Measurements from ENCODE around the gene DDRGK1.
"Not testable (repeated sequence)": the region's sequence is repeated elsewhere in the genome, so short reads cannot be mapped to it uniquely, and the experiment has no call there.

Gene DDRGK1

DNA sequence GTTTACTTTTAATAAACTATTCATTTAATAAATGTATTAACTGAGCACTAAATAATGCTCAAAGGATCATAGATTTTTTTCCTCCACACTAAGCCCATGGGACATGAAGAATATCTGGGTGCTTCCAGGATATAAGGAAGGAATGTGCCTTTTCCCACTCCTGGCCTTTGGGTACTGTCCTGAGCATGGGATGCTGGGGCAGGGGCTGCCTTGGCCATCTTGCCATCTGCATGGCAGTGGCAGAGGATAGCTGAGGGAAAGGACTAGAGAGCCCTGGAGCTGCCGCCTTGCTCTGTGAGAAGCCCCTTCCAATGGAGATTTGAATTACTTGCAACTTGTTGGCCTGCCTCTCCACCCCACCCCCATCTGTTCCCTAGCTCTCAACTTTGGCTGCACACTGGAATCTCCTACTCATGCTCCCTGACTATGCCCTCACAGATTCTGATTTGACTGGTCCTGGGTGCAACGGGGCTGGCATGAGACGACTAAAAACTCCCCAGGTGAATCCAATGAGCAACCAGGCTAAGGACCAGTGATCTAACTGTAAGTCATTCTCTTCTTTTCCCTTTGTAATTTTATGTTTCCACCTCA, 15.6 kb downstream of the DDRGK1 start:
- DNase-seq: no peak

DNA sequence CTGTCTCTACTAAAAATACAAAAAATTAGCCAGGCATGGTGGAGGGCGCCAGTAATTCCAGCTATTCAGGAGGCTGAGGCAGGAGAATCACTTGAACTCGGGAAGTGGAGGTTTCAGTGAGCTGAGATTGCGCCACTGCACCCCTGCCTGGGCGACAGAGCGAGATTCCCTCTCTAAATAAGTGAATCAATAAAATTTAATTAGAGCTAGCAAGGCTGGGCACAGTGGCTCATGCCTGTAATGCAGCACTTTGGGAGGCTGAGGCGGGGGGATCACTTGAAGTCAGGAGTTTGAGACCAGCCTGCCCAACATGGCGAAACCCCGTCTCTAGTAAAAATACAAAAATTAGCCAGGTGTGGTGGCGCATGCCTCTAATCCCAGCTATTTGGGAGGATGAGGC, 16.6 kb downstream of the DDRGK1 start:
- DNase-seq: not testable (repeated sequence)

- no peak for DNase-seq
Measured at GRCh38 chr20:3183896-3184612, 20.4 kb downstream of the DDRGK1 start.

DNA sequence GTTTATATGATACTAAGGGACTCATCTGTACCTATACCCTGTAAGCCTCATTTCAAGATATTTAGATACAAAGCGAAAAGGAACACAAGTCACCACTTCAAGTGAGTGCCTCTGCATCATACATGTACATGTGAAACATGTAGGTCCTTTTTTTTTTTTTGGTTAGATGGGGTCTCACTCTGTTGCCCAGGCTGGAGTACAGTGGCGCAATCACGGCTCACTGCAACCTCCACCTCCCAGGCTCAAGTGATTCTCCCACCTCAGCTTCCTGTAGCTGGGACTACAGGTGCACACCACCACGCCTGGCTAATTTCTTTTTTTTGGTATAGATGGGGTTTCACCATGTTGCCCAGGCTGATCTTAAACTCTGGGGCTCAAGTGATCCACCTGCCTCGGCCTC, 22.1 kb downstream of the DDRGK1 start:
- not testable (repeated sequence) for DNase-seq

DNA sequence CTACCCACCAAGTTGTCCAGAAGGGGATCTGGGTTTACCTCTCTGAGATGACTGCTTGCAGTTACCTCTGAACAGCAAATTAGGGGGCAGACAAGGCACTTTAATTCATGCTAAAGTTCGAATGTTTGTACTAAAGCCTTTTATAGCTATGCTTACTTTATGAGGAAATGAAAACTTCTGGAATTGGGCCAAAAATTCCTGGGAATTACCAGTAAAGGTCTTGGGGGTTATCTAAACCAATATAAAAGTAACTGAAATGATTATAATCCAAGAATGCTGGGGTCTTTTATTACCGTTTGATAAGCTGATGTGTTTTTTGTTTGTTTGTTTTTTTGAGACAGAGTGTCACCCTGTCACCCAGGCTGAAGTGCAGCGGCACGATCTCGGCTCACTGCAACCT, 23.2 kb downstream of the DDRGK1 start:
- no peak for DNase-seq

GRCh38 chr20:3180319-3180718, 24.2 kb downstream of the DDRGK1 start:
- no peak for DNase-seq

- no peak for DNase-seq
Measured at GRCh38 chr20:3177746-3178485, 26.6 kb downstream of the DDRGK1 start.

- no peak for DNase-seq
Measured at GRCh38 chr20:3175270-3175669, 29.2 kb downstream of the DDRGK1 start.

DNA sequence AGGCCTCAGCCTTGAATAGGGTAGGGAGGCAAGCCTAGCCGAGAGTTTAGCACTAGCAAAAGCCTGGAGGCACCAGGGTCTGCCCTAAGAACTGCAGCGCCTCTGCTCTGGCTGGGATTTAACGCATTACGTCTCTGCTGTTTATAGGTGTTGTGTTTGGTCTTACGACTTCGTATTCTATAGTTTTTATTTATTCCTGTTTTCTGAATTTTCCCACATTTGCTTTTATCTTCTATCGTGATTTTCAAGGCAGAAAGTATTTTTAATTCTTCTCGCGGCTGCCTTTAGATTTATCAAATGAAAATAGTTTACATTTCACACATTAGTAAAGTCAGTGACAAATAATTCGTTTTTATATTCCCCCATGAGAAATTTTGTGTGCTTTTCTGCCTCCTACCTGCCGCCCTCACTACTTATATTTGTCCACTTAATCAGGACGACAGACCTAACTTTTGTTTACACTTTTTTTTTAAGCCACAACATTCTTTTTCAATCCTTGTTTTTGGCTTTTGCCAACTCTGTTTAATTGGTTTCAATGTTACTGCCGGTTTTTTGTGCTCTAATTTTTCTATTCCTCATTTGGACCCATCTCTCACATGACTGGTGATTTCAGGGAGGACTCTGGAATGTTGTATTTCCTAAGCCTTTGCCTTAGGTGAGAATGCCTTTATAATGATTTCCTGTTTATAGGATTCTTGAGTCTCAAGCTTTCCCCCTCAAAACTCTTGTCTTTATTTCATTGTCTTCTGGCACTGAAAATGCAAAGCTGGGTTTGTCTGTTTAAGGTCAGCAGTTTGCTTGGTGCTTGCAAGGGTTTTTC, 29.8 kb downstream of the DDRGK1 start:
- peak in 1 of 51 donors; percentile 23 for DNase-seq

DNA sequence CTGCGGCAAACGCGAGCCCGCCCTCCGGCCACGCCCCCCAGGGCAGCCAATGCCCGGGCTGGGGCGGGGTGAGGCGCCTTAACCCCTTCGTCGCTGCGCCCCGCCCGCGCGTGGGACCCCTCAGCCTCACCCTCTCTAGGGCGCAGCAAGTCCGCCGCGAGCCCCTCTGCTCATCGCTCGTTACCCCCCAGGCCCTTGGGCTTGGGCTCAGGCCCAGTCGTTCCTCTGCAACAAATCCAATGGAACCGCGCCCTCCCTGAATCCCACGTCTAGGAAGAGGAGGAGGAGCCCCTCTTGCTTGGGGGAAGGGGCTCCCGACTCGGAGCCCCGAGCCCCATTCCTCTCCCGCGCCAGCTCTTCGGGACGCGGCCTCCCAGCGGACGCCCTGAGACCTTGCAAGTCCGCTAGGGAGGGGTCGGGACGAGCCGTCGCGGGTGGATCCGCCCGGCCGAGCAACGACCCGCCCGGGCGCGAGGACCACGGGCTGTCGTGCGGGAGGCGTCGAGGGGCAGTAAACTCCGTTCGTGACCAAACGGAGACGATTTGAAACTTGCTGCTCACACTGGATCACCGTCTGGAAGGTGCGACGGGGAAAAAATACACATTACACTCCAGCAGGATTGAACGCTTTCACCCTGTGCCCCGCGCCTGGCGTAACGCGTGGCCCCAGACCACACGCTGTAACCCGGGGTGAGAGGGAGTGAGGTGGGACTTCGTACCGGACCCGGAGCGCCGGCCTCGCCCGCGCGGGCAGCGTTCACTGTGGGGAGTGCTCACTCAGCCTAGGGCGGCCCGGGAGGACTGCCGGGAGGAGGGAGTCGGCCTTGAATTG, 30.7 kb downstream of the DDRGK1 start:
- DNase-seq: peak in 41 of 51 donors; percentile 15 to 92 (median 76)

GRCh38 chr20:3172933-3173609, 31.4 kb downstream of the DDRGK1 start, which contains the start of gene LZTS3:
TSS of gene LZTS3 (minus strand) at chr20:3173549. CDS start at chr20:3167163, 6,386 bp downstream.
- DNase-seq: peak in 45 of 51 donors; percentile 33 to 85 (median 63)

- no peak for DNase-seq
Measured at GRCh38 chr20:3172126-3172932, 32.2 kb downstream of the DDRGK1 start.

- no peak for DNase-seq
Measured at GRCh38 chr20:3171391-3172125, 32.9 kb downstream of the DDRGK1 start.

DNA sequence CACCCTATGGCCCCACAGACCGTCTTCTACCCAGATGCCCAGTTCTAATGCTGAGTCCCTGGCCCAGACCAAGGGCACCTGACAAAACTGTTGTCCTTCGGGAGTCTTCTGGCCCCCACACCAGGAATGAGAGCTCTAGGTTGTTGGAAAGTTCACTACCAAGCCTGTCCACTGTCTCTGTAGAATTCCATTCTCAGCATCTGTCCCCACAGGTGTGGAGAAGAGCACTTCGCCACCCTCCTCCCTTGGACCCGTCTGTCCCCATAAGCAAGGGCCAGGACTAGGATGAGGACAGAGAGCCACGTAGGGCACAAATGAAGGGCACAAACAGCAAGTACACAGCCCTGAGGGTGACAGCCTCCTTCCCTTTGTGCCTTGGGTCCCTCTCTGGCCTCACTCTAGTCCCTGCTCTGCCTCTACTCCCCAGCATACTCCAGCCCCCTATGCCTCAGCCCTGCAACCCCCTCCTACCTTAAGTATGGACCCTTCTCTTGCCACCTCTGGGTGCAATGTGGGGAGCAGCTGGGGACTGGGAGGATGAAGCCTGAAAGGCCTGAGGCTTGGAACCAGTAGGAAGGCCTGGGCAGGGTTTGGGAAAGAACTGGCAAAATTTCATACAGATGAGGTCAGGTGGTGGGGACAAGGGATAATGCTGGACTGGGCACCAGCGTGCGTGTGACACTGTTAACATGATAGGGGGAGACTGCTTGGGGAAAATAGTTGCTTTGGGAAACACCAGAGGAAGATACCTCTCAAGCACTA, 35.5 kb downstream of the DDRGK1 start:
- DNase-seq: no peak

DNA sequence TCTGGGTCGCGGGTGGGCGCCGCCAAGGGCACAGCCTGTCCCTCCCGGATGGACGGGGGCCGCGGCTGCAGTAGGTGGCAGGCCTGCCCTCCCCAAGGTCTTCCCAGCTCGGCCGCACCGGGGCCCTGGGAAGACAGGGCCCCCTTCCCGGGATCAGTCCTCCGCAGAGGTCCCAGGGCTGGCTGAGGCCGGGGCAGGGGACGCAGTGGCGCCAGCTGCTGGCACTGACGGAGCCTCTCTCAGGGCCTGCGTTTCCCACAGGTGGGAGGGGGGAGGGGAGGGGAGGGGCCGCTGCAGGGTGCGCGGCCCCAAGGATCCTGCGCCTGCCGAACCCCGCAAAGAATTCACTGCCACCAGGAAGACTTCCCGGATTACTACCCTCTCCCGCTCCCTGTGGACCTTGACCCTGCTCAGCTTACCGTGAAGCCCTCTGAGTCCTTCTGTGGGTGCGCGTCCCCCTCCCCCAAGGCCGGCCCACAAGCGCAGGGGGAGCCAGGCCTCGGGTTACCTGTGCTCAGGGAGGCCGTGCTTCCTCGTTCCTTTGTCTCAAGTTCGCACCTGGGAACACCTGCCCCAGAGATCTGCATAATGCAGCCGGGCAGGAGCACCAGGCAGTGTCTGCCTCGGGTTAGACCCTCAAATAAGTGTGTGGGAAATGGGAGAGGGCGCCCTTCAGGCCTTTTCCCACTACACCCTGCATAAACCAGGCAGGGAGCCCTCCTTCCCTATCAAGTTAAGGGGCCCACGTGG, 36.2 kb downstream of the DDRGK1 start:
- no peak for DNase-seq

DNA sequence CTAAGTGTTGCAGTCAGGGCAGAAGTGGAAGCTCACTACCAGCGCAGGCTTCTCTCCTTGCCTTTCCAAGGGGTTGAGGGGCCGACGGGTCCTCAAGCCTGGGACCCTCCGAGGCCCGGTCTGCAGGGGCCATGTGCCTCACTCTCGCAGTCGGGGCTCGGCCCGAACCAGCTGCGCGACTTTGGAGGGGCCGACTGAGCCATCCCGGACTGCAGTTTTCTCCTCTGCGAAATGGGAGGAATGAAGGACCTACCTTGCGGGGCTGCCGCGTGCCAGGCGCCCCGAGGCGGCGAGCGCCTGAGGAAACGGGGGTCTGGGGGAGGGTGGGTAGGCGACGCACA, 36.8 kb downstream of the DDRGK1 start:
- DNase-seq: no peak

DNA sequence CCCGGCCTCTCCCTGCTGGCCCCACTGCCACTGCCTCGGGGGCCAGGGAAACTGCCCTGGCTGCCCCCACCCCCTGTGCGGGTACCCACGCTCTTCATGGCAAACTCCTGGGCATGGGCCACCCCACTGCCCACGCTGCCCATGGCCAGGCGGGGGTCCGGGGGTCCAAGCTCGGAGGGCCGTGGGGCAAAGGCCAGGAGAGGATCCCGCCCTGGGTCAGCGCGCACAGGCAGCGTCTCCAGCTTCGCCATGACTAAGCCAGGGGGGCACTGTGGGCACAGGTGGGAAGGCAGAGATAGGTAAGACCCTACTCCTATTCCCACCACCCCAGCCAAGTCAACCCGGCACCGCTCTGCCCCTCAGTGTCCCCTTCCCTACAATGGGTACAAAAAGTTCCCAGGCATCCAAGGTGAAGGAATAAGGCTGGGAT, 37.6 kb downstream of the DDRGK1 start:
- DNase-seq: no peak

Data from hypothalamus (tissue), 51 donors.